ENCODE results near the gene ERMARD.

ERMARD gene

GRCh38 chr6:169802790-169803189, 51.4 kb downstream of the ERMARD start:
- TF ChIP-seq CTCF (IDR thresholded peaks at IDR 0.05; ENCODE audit: low read length) (no peak), EZH2phosphoT487 (IDR thresholded peaks at IDR 0.05; ENCODE audit: low read length) (no peak), EZH2 (optimal IDR thresholded peaks at IDR 0.05; ENCODE audit: low read depth, low read length) (no peak)
- Histone ChIP-seq H3K4me1 (ENCODE audit: low read length) (peaks cover 8% of the 10 kb centered on the region), H3K4me3 (ENCODE audit: low read length) (no peak overlapping the region), H3F3A (ENCODE audit: insufficient read depth, low read length) (peaks cover 6% of the 10 kb centered on the region; the same call in 1 of the 2 replicates), H3K27me3 (replicated peaks; ENCODE audit: insufficient read depth, low read length) (no peaks in the 10 kb centered on the region; the same call in 1 of the 2 replicates), H3K27ac (ENCODE audit: low read length) (no peak overlapping the region), H3K9me2 (replicated peaks; ENCODE audit: insufficient read depth, low read length) (no peaks in the 10 kb centered on the region), H3K79me2 (ENCODE audit: low read length) (no peaks in the 10 kb centered on the region), H3K36me3 (replicated peaks; ENCODE audit: insufficient read depth, low read length) (no peaks in the 10 kb centered on the region), H3K9ac (ENCODE audit: low read length) (no peak overlapping the region), H2AFZ (ENCODE audit: low read length) (no peak overlapping the region), H3K4me2 (ENCODE audit: low read depth, low read length) (no peak overlapping the region), H4K20me1 (ENCODE audit: insufficient read depth, low read length) (no peaks in the 10 kb centered on the region), H3K9me3 (replicated peaks; ENCODE audit: insufficient read depth, low read length) (no peaks in the 10 kb centered on the region)
- no peak for DNase-seq

GRCh38 chr6:169803271-169803811, 51.9 kb downstream of the ERMARD start:
- Histone ChIP-seq H2AFZ (ENCODE audit: low read length) (no peak overlapping the region), H3K9ac (ENCODE audit: low read length) (no peak overlapping the region), H4K20me1 (ENCODE audit: insufficient read depth, low read length) (no peaks in the 10 kb centered on the region), H3K36me3 (replicated peaks; ENCODE audit: insufficient read depth, low read length) (no peaks in the 10 kb centered on the region), H3K4me2 (ENCODE audit: low read depth, low read length) (no peak overlapping the region), H3K79me2 (ENCODE audit: low read length) (no peaks in the 10 kb centered on the region), H3K4me1 (ENCODE audit: low read length) (peaks cover 8% of the 10 kb centered on the region), H3K27ac (ENCODE audit: low read length) (no peak overlapping the region), H3K9me2 (replicated peaks; ENCODE audit: insufficient read depth, low read length) (no peaks in the 10 kb centered on the region), H3K9me3 (replicated peaks; ENCODE audit: insufficient read depth, low read length) (no peaks in the 10 kb centered on the region), H3K27me3 (replicated peaks; ENCODE audit: insufficient read depth, low read length) (no peaks in the 10 kb centered on the region; the same call in 1 of the 2 replicates), H3F3A (ENCODE audit: insufficient read depth, low read length) (peaks cover 6% of the 10 kb centered on the region; the same call in 1 of the 2 replicates), H3K4me3 (ENCODE audit: low read length) (no peak overlapping the region)
- no peak for TF ChIP-seq EZH2phosphoT487 (IDR thresholded peaks at IDR 0.05; ENCODE audit: low read length)
- TF ChIP-seq EZH2 (optimal IDR thresholded peaks at IDR 0.05; ENCODE audit: low read depth, low read length), result no peak
- TF ChIP-seq CTCF (IDR thresholded peaks at IDR 0.05; ENCODE audit: low read length), result no peak
- peak; percentile 10 for DNase-seq

GRCh38 chr6:169803816-169804340, 52.5 kb downstream of the ERMARD start:
- H2AFZ ChIP-seq (ENCODE audit: low read length), result no peak overlapping the region
- no peak for TF ChIP-seq EZH2phosphoT487 (IDR thresholded peaks at IDR 0.05; ENCODE audit: low read length)
- TF ChIP-seq CTCF (IDR thresholded peaks at IDR 0.05; ENCODE audit: low read length), result no peak
- TF ChIP-seq EZH2 (optimal IDR thresholded peaks at IDR 0.05; ENCODE audit: low read depth, low read length), result no peak
- no peaks in the 10 kb centered on the region; the same call in 1 of the 2 replicates for H3K27me3 ChIP-seq (replicated peaks; ENCODE audit: insufficient read depth, low read length)
- H4K20me1 ChIP-seq (ENCODE audit: insufficient read depth, low read length), result no peaks in the 10 kb centered on the region
- no peak overlapping the region for H3K4me2 ChIP-seq (ENCODE audit: low read depth, low read length)
- peaks cover 8% of the 10 kb centered on the region for H3K4me1 ChIP-seq (ENCODE audit: low read length)
- H3K27ac ChIP-seq (ENCODE audit: low read length), result no peak overlapping the region
- H3K9ac ChIP-seq (ENCODE audit: low read length), result no peak overlapping the region
- no peaks in the 10 kb centered on the region for H3K36me3 ChIP-seq (replicated peaks; ENCODE audit: insufficient read depth, low read length)
- no peak for DNase-seq
- peaks cover 6% of the 10 kb centered on the region; the same call in 1 of the 2 replicates for H3F3A ChIP-seq (ENCODE audit: insufficient read depth, low read length)
- H3K9me2 ChIP-seq (replicated peaks; ENCODE audit: insufficient read depth, low read length), result no peaks in the 10 kb centered on the region
- no peaks in the 10 kb centered on the region for H3K79me2 ChIP-seq (ENCODE audit: low read length)
- no peaks in the 10 kb centered on the region for H3K9me3 ChIP-seq (replicated peaks; ENCODE audit: insufficient read depth, low read length)
- no peak overlapping the region for H3K4me3 ChIP-seq (ENCODE audit: low read length)

All from MM.1S (cell line).